Caco-2 (cell line): ENCODE results near the gene DAO. TPM values are rescaled to one million over a fixed set of nuclear protein-coding genes. Genes with fewer than 3 reads are reported as not detected.

ENCODE experiments used
- BruUV-seq: library from RNA; stranded (reverse); fragments of 400-500 nt; replicated peaks from 2 replicates; lab custom pipeline; 2021; lab: Mats Ljungman, UMichigan
- CTCF ChIA-PET: fragments of 300-600 bp; sonication (Branson Sonifier 250); formaldehyde crosslinking; loops from one replicate; lab custom pipeline; 2022; ENCODE audit warnings: antibody characterized with exemption; lab: Charles Lee
- POLR2A ChIA-PET: fragments of 300-600 bp; sonication (Branson Sonifier 250); formaldehyde crosslinking; loops from one replicate; lab custom pipeline; 2022; ENCODE audit warnings: antibody characterized with exemption; lab: Charles Lee
- DNase-seq, 2 experiments: peaks; one replicate each; pipeline versions ENCODE4 v3.0.0 to v3.0.0-alpha.2; 2020 to 2022
- H3K27me3 ChIP-seq: replicated peaks from 2 replicates; pipeline ENCODE4 v1.6.0; 2011; ENCODE audit warnings: low read length; ENCODE audit not compliant: control insufficient read depth, insufficient read depth
- H3K36me3 ChIP-seq: 2 replicates; pipeline ENCODE4 v1.5.1; 2011; ENCODE audit warnings: low read length; ENCODE audit not compliant: control insufficient read depth, insufficient read depth
- H3K4me1 ChIP-seq: fragments of 250-450 bp; sonication (Bioruptor Pico); 2 replicates; pipeline ENCODE4 v1.5.1; 2020; ENCODE audit warnings: mild to moderate bottlenecking
- H3K4me3 ChIP-seq: 2 replicates; pipeline ENCODE4 v1.5.1; 2011; ENCODE audit warnings: low read depth, mild to moderate bottlenecking, control low read depth, low read length
- H3K9me3 ChIP-seq: fragments of 250-450 bp; sonication (Bioruptor Pico); 2 replicates; pipeline ENCODE4 v1.5.1; 2020; ENCODE audit warnings: mild to moderate bottlenecking, moderate library complexity
- H3K27ac Mint-ChIP-seq: one replicate; pipeline ENCODE4 v1.8.0; 2022; ENCODE audit warnings: mixed read lengths; ENCODE audit not compliant: unreplicated experiment
- H3K27me3 Mint-ChIP-seq: one replicate; pipeline ENCODE4 v1.8.0; 2022; ENCODE audit warnings: mixed read lengths; ENCODE audit not compliant: insufficient read depth, unreplicated experiment
- H3K36me3 Mint-ChIP-seq: one replicate; pipeline ENCODE4 v1.8.0; 2022; ENCODE audit warnings: mild to moderate bottlenecking, mixed read lengths; ENCODE audit not compliant: insufficient read depth, unreplicated experiment
- H3K4me1 Mint-ChIP-seq: one replicate; pipeline ENCODE4 v1.8.0; 2022; ENCODE audit warnings: low read depth, mixed read lengths; ENCODE audit not compliant: unreplicated experiment
- H3K4me3 Mint-ChIP-seq: one replicate; pipeline ENCODE4 v1.8.0; 2022; ENCODE audit warnings: mild to moderate bottlenecking, moderate library complexity, mixed read lengths; ENCODE audit not compliant: unreplicated experiment
- H3K9me3 Mint-ChIP-seq: one replicate; pipeline ENCODE4 v1.8.0; 2022; ENCODE audit warnings: mixed read lengths; ENCODE audit not compliant: unreplicated experiment
- CTCF ChIP-seq, 2 experiments: fragments of 200-600 bp in 1 of 2; IDR thresholded peaks; 1 replicate in 1 of 2; 2 replicates in 1 of 2; pipeline versions ENCODE4 v1.5.1 to v1.8.0; 2011 to 2022; ENCODE audit warnings: antibody characterized with exemption in 1 of 2, control low read depth in 1 of 2, inconsistent platforms in 1 of 2, low read depth in 1 of 2, low read length in 1 of 2, mild to moderate bottlenecking in 1 of 2, moderate library complexity in 1 of 2; ENCODE audit not compliant: insufficient read depth in 1 of 2, severe bottlenecking in 1 of 2, unreplicated experiment in 1 of 2
- intact Hi-C: fragments of 100-400 bp; cut with micrococcal nuclease; formaldehyde crosslinking; loops from one replicate; pipeline ENCODE4 v1.10.0; 2022; ENCODE audit not compliant: unreplicated experiment
- total RNA-seq: library from RNA; stranded (reverse); gene quantifications from 2 replicates; pipeline ENCODE4 v1.2.3, GENCODE V29; 2022

The DAO gene
- total RNA-seq, 1 experiment from 2014 or later, result not detected

- intact Hi-C loops, result no loop called here
- Histone ChIP-seq H3K36me3 (no peaks in the 10 kb centered on the region; the same call in 1 of the 2 replicates), H3K4me1 (peaks cover 13% of the 10 kb centered on the region), H3K4me3 (no peak overlapping the region), H3K27me3 (no peaks in the 10 kb centered on the region), H3K9me3 (no peaks in the 10 kb centered on the region)
- Mint-ChIP-seq H3K4me3 (no peak overlapping the region), H3K9me3 (no peaks in the 10 kb centered on the region), H3K27ac (no peak overlapping the region), H3K36me3 (peaks cover 26% of the 10 kb centered on the region), H3K27me3 (no peaks in the 10 kb centered on the region), H3K4me1 (peaks cover 18% of the 10 kb centered on the region)
- no peak for TF ChIP-seq CTCF (IDR thresholded peaks at IDR 0.05; ENCODE audit: insufficient read depth in 1 of 2, low read depth in 1 of 2, low read length in 1 of 2, severe bottlenecking in 1 of 2, unreplicated experiment in 1 of 2)
- POLR2A ChIA-PET, result no interaction called here
- no peak for DNase-seq
- CTCF ChIA-PET, result no interaction called here
- no TSS peak for BruUV-seq
Observed at GRCh38 chr12:108843187-108843586, 36.7 kb upstream of the DAO start.

GRCh38 chr12:108845696-108846095, 34.2 kb upstream of the DAO start:
- Mint-ChIP-seq H3K4me1 (peaks cover 21% of the 10 kb centered on the region), H3K27ac (no peak overlapping the region), H3K9me3 (no peaks in the 10 kb centered on the region), H3K36me3 (peaks cover 33% of the 10 kb centered on the region), H3K4me3 (no peak overlapping the region), H3K27me3 (no peaks in the 10 kb centered on the region)
- no TSS peak for BruUV-seq
- intact Hi-C loops, result no loop called here
- peaks cover 2% of the 10 kb centered on the region; the same call in 1 of the 2 replicates for H3K36me3 ChIP-seq
- POLR2A ChIA-PET, result no interaction called here
- H3K4me1 ChIP-seq, result peaks cover 13% of the 10 kb centered on the region
- CTCF ChIA-PET, result no interaction called here
- no peak overlapping the region for H3K4me3 ChIP-seq
- no peak for DNase-seq
- H3K27me3 ChIP-seq, result no peaks in the 10 kb centered on the region
- no peak for TF ChIP-seq CTCF (IDR thresholded peaks at IDR 0.05; ENCODE audit: insufficient read depth in 1 of 2, low read depth in 1 of 2, low read length in 1 of 2, severe bottlenecking in 1 of 2, unreplicated experiment in 1 of 2)
- H3K9me3 ChIP-seq, result no peaks in the 10 kb centered on the region

GRCh38 chr12:108846290-108846701, 33.6 kb upstream of the DAO start:
- H3K36me3 ChIP-seq, result peaks cover 2% of the 10 kb centered on the region; the same call in 1 of the 2 replicates
- no TSS peak for BruUV-seq
- no peaks in the 10 kb centered on the region for H3K9me3 ChIP-seq
- Mint-ChIP-seq H3K27me3 (no peaks in the 10 kb centered on the region), H3K36me3 (peaks cover 38% of the 10 kb centered on the region), H3K27ac (no peak overlapping the region), H3K4me3 (no peak overlapping the region), H3K9me3 (no peaks in the 10 kb centered on the region), H3K4me1 (peaks cover 21% of the 10 kb centered on the region)
- TF ChIP-seq CTCF (IDR thresholded peaks at IDR 0.05; ENCODE audit: insufficient read depth in 1 of 2, low read depth in 1 of 2, low read length in 1 of 2, severe bottlenecking in 1 of 2, unreplicated experiment in 1 of 2), result no peak
- peaks cover 13% of the 10 kb centered on the region for H3K4me1 ChIP-seq
- DNase-seq, result no peak
- no peaks in the 10 kb centered on the region for H3K27me3 ChIP-seq
- H3K4me3 ChIP-seq, result no peak overlapping the region
- ChIA-PET POLR2A (no interaction called here), CTCF (no interaction called here)
- intact Hi-C loops, result no loop called here
